Measurements from ENCODE around the gene RHBDF2.

Gene RHBDF2

DNA sequence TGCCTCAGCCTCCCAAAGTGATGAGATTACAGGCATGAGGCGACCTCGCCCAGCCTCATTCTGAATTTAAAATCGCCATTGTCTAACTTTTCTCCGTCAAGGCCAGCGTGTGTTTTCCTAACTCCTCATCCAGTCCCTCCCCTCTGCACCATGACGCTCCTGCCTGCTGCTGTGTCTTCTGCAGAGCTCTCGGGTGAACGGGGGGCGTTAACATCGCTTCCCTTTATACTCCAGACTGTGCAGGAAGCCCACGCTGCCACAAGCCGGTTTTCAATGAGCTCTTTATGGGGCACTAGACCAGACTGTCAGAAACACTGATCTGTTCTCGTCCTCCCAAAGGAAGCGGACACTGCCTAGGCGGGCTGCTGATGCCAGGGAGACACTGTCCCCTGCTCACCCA lies 20.6 kb downstream of the RHBDF2 start:
- H3K27me3 ChIP-seq (ENCODE audit: control insufficient read depth in 3 of 3, insufficient read depth in 3 of 3, low read depth in 1 of 3, low read length in 3 of 3) = no peaks in the 10 kb centered on the region
- no peak overlapping the region for H3K14ac ChIP-seq (ENCODE audit: low read length)
- DNase-seq (ENCODE audit: low spot score) = peak; percentile 38
- no CpG with 5 or more reads among the region's 15 CpGs for WGBS, 2 donors (ENCODE audit: extremely low coverage in 2 of 2, insufficient read length in 2 of 2, insufficient replicate concordance in 1 of 2)
- H3K36me3 ChIP-seq (replicated peaks in 1 of 2; ENCODE audit: control insufficient read depth in 2 of 2, insufficient read depth in 2 of 2, low read length in 2 of 2) = no peaks in the 10 kb centered on the region
- H4K91ac ChIP-seq (ENCODE audit: low read depth, low read length, poor library complexity) = no peak overlapping the region
- no peak overlapping the region for H3K4me2 ChIP-seq (ENCODE audit: insufficient read depth, low read length, poor library complexity, severe bottlenecking)
- H3K27ac ChIP-seq (replicated peaks; ENCODE audit: low read length) = peak overlapping the region; percentile 27
- H3K79me1 ChIP-seq (ENCODE audit: low read depth, low read length) = peaks cover 1% of the 10 kb centered on the region
- peak overlapping the region; percentile 93 for H2AFZ ChIP-seq (ENCODE audit: low read length)
- H3K23ac ChIP-seq (ENCODE audit: low read depth, low read length, poor library complexity) = no peak overlapping the region
- H3K9ac ChIP-seq (ENCODE audit: low read depth, low read length, poor library complexity) = no peak overlapping the region
- no peak overlapping the region for H2BK120ac ChIP-seq (ENCODE audit: low read depth, low read length)
- H2BK12ac ChIP-seq (ENCODE audit: low read length) = no peak overlapping the region
- H3K4me1 ChIP-seq (ENCODE audit: control insufficient read depth in 2 of 2, insufficient read depth in 1 of 2, low read depth in 1 of 2, low read length in 2 of 2) = peaks cover 11 to 13% of the 10 kb centered on the region in 2 donors
- H2AK5ac ChIP-seq (ENCODE audit: low read depth, low read length) = peak overlapping the region; percentile 66
- H4K8ac ChIP-seq (ENCODE audit: low read depth, low read length) = no peak overlapping the region
- H3K4ac ChIP-seq (ENCODE audit: low read length) = no peak overlapping the region
- H3K18ac ChIP-seq (ENCODE audit: low read length) = peak overlapping the region; percentile 93
- H3K9me3 ChIP-seq (replicated peaks in 1 of 2; ENCODE audit: control insufficient read depth in 2 of 2, insufficient read depth in 1 of 2, low read depth in 1 of 2, low read length in 2 of 2) = peaks cover 0 to 2% of the 10 kb centered on the region in 2 donors
- H2BK5ac ChIP-seq (ENCODE audit: low read length) = peak overlapping the region; percentile 93
- peak overlapping the region in 1 of 2 donors; percentile 2 for H3K4me3 ChIP-seq (ENCODE audit: low read length in 2 of 2)
- H2BK15ac ChIP-seq (ENCODE audit: low read length) = peak overlapping the region; percentile 87

DNA sequence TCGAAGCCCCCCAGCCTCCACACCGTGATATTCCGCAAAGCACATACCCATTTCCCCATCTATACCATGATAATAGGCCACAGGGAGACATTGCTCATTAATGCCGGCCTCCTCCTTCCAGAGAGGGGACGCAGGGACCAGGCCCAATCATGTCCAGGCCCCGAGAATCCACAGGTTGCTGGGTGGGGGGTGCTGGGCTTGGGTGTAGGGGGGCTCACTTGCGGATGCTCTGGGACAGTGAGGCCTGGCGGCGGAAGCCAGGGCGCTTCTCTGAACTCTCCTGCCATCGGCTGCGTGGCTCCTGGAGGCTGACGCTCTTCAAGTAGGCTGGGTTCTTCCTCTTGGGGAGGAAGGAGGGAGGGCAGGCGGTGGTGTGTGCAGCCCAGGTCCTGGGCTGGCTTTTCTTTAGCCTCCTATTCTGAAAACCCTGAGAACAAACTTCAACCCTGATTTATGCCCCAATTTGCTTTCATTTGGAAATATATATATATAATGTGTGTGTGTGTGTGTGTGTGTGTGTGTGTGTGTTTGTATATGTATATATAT lies 21.6 kb downstream of the RHBDF2 start:
- Histone ChIP-seq H4K8ac (ENCODE audit: low read depth, low read length) (no peak overlapping the region), H3K79me1 (ENCODE audit: low read depth, low read length) (peaks cover 1% of the 10 kb centered on the region), H3K4ac (ENCODE audit: low read length) (no peak overlapping the region), H3K9ac (ENCODE audit: low read depth, low read length, poor library complexity) (no peak overlapping the region), H3K18ac (ENCODE audit: low read length) (peak overlapping the region; percentile 20), H3K27me3 (ENCODE audit: control insufficient read depth in 3 of 3, insufficient read depth in 3 of 3, low read depth in 1 of 3, low read length in 3 of 3) (peaks cover 0 to 1% (median 0%) of the 10 kb centered on the region in 3 experiments), H3K4me2 (ENCODE audit: insufficient read depth, low read length, poor library complexity, severe bottlenecking) (no peak overlapping the region), H2AK5ac (ENCODE audit: low read depth, low read length) (peak overlapping the region; percentile 90), H2BK5ac (ENCODE audit: low read length) (no peak overlapping the region), H4K91ac (ENCODE audit: low read depth, low read length, poor library complexity) (no peak overlapping the region), H2BK12ac (ENCODE audit: low read length) (no peak overlapping the region), H2BK120ac (ENCODE audit: low read depth, low read length) (no peak overlapping the region), H2BK15ac (ENCODE audit: low read length) (peak overlapping the region; percentile 91), H3K27ac (replicated peaks; ENCODE audit: low read length) (no peak overlapping the region), H3K9me3 (replicated peaks in 1 of 2; ENCODE audit: control insufficient read depth in 2 of 2, insufficient read depth in 1 of 2, low read depth in 1 of 2, low read length in 2 of 2) (peaks cover 0 to 2% of the 10 kb centered on the region in 2 donors), H3K23ac (ENCODE audit: low read depth, low read length, poor library complexity) (no peak overlapping the region), H3K4me3 (ENCODE audit: low read length in 2 of 2) (no peak overlapping the region), H3K4me1 (ENCODE audit: control insufficient read depth in 2 of 2, insufficient read depth in 1 of 2, low read depth in 1 of 2, low read length in 2 of 2) (peaks cover 10 to 11% of the 10 kb centered on the region in 2 donors), H3K14ac (ENCODE audit: low read length) (no peak overlapping the region), H2AFZ (ENCODE audit: low read length) (peak overlapping the region; percentile 67), H3K36me3 (replicated peaks in 1 of 2; ENCODE audit: control insufficient read depth in 2 of 2, insufficient read depth in 2 of 2, low read length in 2 of 2) (peaks cover 0 to 2% of the 10 kb centered on the region in 2 donors)
- DNase-seq (ENCODE audit: low spot score) = no peak
- WGBS, 2 donors (ENCODE audit: extremely low coverage in 2 of 2, insufficient read length in 2 of 2, insufficient replicate concordance in 1 of 2) = no CpG with 5 or more reads among the region's 14 CpGs

DNA sequence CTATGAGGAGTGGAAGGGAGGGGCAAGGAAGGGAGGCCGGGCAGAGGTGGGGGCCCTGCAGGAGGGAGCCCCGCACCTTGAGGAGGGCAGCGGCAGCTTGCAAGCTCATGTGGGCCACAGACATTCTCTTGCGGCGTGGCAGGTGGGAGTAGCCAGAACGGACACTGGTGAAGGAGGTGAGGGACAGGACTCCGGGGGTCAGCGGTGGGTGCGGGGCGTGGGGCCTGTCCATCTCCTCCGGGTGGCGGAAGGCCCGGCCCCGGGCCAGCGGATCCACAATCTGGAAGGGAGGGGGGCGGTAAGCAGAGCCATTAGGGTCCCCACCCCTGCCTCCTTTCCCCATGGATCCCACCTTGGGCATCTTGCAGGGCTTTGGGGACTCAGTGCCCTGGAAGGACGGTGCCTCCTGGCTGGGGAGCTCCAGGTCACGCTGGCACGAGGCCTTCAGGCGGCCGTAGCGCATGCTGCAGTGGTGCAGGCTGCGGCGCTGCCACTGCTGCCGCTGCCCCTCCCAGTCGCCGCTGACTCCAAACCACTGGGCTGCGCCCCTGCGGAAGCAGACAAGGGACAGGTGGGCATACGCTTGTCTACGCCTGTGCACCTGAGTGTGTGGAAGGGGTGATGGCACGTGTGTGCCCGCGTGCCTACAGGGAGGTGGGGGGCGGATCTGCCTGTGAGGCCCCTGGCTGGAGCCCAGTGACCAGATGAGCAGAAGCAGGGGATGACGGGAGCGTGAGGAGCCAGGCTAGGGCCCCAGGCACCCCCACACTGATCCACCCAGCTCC lies 22.3 kb downstream of the RHBDF2 start:
- peak overlapping the region; percentile 90 for H2AK5ac ChIP-seq (ENCODE audit: low read depth, low read length)
- peaks cover 10 to 11% of the 10 kb centered on the region in 2 donors for H3K4me1 ChIP-seq (ENCODE audit: control insufficient read depth in 2 of 2, insufficient read depth in 1 of 2, low read depth in 1 of 2, low read length in 2 of 2)
- H2BK15ac ChIP-seq (ENCODE audit: low read length) = peak overlapping the region; percentile 91
- H3K9me3 ChIP-seq (replicated peaks in 1 of 2; ENCODE audit: control insufficient read depth in 2 of 2, insufficient read depth in 1 of 2, low read depth in 1 of 2, low read length in 2 of 2) = peaks cover 0 to 2% of the 10 kb centered on the region in 2 donors
- H3K4ac ChIP-seq (ENCODE audit: low read length) = peak overlapping the region; percentile 17
- H3K27ac ChIP-seq (replicated peaks; ENCODE audit: low read length) = no peak overlapping the region
- H2BK12ac ChIP-seq (ENCODE audit: low read length) = no peak overlapping the region
- H2BK120ac ChIP-seq (ENCODE audit: low read depth, low read length) = peak overlapping the region; percentile 44
- peak overlapping the region; percentile 67 for H2AFZ ChIP-seq (ENCODE audit: low read length)
- no peak overlapping the region for H3K4me2 ChIP-seq (ENCODE audit: insufficient read depth, low read length, poor library complexity, severe bottlenecking)
- peaks cover 0 to 6% (median 0%) of the 10 kb centered on the region in 3 experiments for H3K27me3 ChIP-seq (ENCODE audit: control insufficient read depth in 3 of 3, insufficient read depth in 3 of 3, low read depth in 1 of 3, low read length in 3 of 3)
- peaks cover 0 to 2% of the 10 kb centered on the region in 2 donors for H3K36me3 ChIP-seq (replicated peaks in 1 of 2; ENCODE audit: control insufficient read depth in 2 of 2, insufficient read depth in 2 of 2, low read length in 2 of 2)
- peak overlapping the region; percentile 91 for H3K23ac ChIP-seq (ENCODE audit: low read depth, low read length, poor library complexity)
- no peak for DNase-seq (ENCODE audit: low spot score)
- no peak overlapping the region for H3K4me3 ChIP-seq (ENCODE audit: low read length in 2 of 2)
- H3K9ac ChIP-seq (ENCODE audit: low read depth, low read length, poor library complexity) = peak overlapping the region; percentile 50
- peaks cover 1% of the 10 kb centered on the region for H3K79me1 ChIP-seq (ENCODE audit: low read depth, low read length)
- H3K14ac ChIP-seq (ENCODE audit: low read length) = peak overlapping the region; percentile 71
- no peak overlapping the region for H2BK5ac ChIP-seq (ENCODE audit: low read length)
- no CpG with 5 or more reads among the region's 37 CpGs for WGBS, 2 donors (ENCODE audit: extremely low coverage in 2 of 2, insufficient read length in 2 of 2, insufficient replicate concordance in 1 of 2)
- H3K18ac ChIP-seq (ENCODE audit: low read length) = peak overlapping the region; percentile 77
- H4K8ac ChIP-seq (ENCODE audit: low read depth, low read length) = peak overlapping the region; percentile 17
- no peak overlapping the region for H4K91ac ChIP-seq (ENCODE audit: low read depth, low read length, poor library complexity)

DNA sequence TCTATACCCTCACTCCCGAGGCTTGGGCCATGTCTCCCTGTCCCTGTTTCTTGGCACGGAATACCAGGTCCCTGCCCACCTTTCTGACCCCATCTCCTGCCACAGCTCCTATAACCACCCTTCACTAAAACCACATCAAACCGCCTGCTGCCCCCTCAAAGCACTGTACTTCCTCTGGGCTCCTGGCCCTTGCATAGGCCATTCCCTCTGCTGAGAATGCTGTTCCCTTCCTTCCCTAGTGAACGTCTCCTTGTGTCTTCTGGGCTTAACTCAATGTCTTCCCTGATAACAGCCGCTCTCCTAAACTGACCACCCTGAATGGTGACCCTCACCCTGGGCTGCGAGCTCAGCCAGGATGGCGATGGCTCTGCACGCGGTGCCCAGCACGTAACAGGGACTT lies 23.1 kb downstream of the RHBDF2 start:
- H2BK15ac ChIP-seq (ENCODE audit: low read length) = no peak overlapping the region

More for the DNA sequence above, 23.1 kb downstream of the RHBDF2 start:
- Histone ChIP-seq H3K18ac (ENCODE audit: low read length) (no peak overlapping the region), H2BK120ac (ENCODE audit: low read depth, low read length) (no peak overlapping the region), H2BK12ac (ENCODE audit: low read length) (no peak overlapping the region), H3K9ac (ENCODE audit: low read depth, low read length, poor library complexity) (no peak overlapping the region), H3K27me3 (ENCODE audit: control insufficient read depth in 3 of 3, insufficient read depth in 3 of 3, low read depth in 1 of 3, low read length in 3 of 3) (peaks cover 0 to 12% (median 0%) of the 10 kb centered on the region in 3 experiments), H2AFZ (ENCODE audit: low read length) (no peak overlapping the region), H3K27ac (replicated peaks; ENCODE audit: low read length) (no peak overlapping the region), H2BK5ac (ENCODE audit: low read length) (no peak overlapping the region), H2AK5ac (ENCODE audit: low read depth, low read length) (no peak overlapping the region), H3K36me3 (replicated peaks in 1 of 2; ENCODE audit: control insufficient read depth in 2 of 2, insufficient read depth in 2 of 2, low read length in 2 of 2) (peaks cover 0 to 2% of the 10 kb centered on the region in 2 donors), H3K4me1 (ENCODE audit: control insufficient read depth in 2 of 2, insufficient read depth in 1 of 2, low read depth in 1 of 2, low read length in 2 of 2) (peaks cover 10 to 11% of the 10 kb centered on the region in 2 donors), H4K8ac (ENCODE audit: low read depth, low read length) (no peak overlapping the region), H3K4ac (ENCODE audit: low read length) (no peak overlapping the region), H3K4me2 (ENCODE audit: insufficient read depth, low read length, poor library complexity, severe bottlenecking) (no peak overlapping the region), H3K4me3 (ENCODE audit: low read length in 2 of 2) (no peak overlapping the region), H3K14ac (ENCODE audit: low read length) (no peak overlapping the region), H4K91ac (ENCODE audit: low read depth, low read length, poor library complexity) (no peak overlapping the region), H3K79me1 (ENCODE audit: low read depth, low read length) (peaks cover 1% of the 10 kb centered on the region), H3K9me3 (replicated peaks in 1 of 2; ENCODE audit: control insufficient read depth in 2 of 2, insufficient read depth in 1 of 2, low read depth in 1 of 2, low read length in 2 of 2) (peaks cover 0 to 2% of the 10 kb centered on the region in 2 donors), H3K23ac (ENCODE audit: low read depth, low read length, poor library complexity) (peak overlapping the region; percentile 91)
- no peak for DNase-seq (ENCODE audit: low spot score)
- WGBS, 2 donors (ENCODE audit: extremely low coverage in 2 of 2, insufficient read length in 2 of 2, insufficient replicate concordance in 1 of 2) = no CpG with 5 or more reads among the region's 10 CpGs
